22Rv1 (cell line): Measurements from ENCODE around the gene SRGAP1.

Experiments
- ZFX ChIP-seq: fragments of 450-650 bp; IDR thresholded peaks from 2 replicates; pipeline ENCODE4 v1.6.1; 2017; ENCODE audit warnings: antibody characterized with exemption, borderline replicate concordance
- TF ChIP-seq, protein P1 (sequence below): fragments of 450-650 bp; IDR thresholded peaks from 2 replicates; pipeline ENCODE4 v1.5.1; 2017; ENCODE audit warnings: mild to moderate bottlenecking

DNA sequence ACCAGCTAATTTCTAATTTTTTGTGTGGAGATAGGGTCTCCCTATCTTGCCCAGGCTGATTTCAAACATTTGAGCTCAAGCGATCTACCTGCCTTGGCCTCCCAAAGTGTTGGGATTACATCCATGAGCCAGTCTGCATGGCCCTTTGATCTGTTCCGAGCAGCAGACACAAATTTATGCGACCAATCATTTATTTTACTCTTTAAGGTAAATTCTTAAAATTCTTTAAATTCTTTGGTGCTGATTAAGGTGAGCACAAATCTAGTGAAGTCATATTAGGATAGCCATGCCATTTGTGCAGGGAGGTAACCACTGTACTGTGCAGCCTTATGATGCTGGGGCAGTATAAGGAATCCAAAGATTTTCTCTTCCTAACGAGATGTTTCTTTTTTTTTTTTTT is 135.7 kb downstream of the SRGAP1 start:
- TF ChIP-seq, protein P1, sequence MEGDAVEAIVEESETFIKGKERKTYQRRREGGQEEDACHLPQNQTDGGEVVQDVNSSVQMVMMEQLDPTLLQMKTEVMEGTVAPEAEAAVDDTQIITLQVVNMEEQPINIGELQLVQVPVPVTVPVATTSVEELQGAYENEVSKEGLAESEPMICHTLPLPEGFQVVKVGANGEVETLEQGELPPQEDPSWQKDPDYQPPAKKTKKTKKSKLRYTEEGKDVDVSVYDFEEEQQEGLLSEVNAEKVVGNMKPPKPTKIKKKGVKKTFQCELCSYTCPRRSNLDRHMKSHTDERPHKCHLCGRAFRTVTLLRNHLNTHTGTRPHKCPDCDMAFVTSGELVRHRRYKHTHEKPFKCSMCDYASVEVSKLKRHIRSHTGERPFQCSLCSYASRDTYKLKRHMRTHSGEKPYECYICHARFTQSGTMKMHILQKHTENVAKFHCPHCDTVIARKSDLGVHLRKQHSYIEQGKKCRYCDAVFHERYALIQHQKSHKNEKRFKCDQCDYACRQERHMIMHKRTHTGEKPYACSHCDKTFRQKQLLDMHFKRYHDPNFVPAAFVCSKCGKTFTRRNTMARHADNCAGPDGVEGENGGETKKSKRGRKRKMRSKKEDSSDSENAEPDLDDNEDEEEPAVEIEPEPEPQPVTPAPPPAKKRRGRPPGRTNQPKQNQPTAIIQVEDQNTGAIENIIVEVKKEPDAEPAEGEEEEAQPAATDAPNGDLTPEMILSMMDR, result no peak
- TF ChIP-seq ZFX, result no peak
